IgD-negative memory B cell (primary cell): ENCODE measurements around the gene TXNL4A. TPM values are rescaled to one million over a fixed set of nuclear protein-coding genes. Genes with fewer than 3 reads are reported as not detected.
A peak's percentile ranks its signal among the peaks of the same experiment; 100 is the strongest.

Experiments used
- H3K27ac Mint-ChIP-seq, 3 donors: one replicate each; pipeline ENCODE4 v1.8.0; 2020 to 2022; ENCODE audit warnings: mild to moderate bottlenecking in 3 of 3, mixed read lengths in 3 of 3, moderate library complexity in 1 of 3
- H3K27me3 Mint-ChIP-seq: one replicate; pipeline ENCODE4 v1.8.0; 2021; ENCODE audit warnings: mixed read lengths
- H3K36me3 Mint-ChIP-seq: one replicate; pipeline ENCODE4 v1.8.0; 2020; ENCODE audit warnings: mild to moderate bottlenecking, mixed read lengths
- H3K4me1 Mint-ChIP-seq, 3 donors: one replicate each; pipeline ENCODE4 v1.8.0; 2020 to 2022; ENCODE audit warnings: mixed read lengths in 3 of 3, mild to moderate bottlenecking in 1 of 3
- H3K4me3 Mint-ChIP-seq, 4 donors: one replicate each; pipeline ENCODE4 v1.8.0; 2020 to 2022; ENCODE audit warnings: mild to moderate bottlenecking in 4 of 4, mixed read lengths in 4 of 4, moderate library complexity in 3 of 4
- H3K9me3 Mint-ChIP-seq, 3 donors: one replicate each; pipeline ENCODE4 v1.8.0; 2020 to 2021; ENCODE audit warnings: mixed read lengths in 3 of 3, mild to moderate bottlenecking in 1 of 3
- polyA plus RNA-seq: library from polyadenylated mRNA; unstranded; fragments of 300-500 nt; fragmentation: Illumina TruSeq; gene quantifications from one replicate; pipeline ENCODE4 v1.2.3, GENCODE V29; 2021

The TXNL4A gene
- polyA plus RNA-seq, 1 donor from 2014 or later = 222 TPM

- no peaks in the 10 kb centered on the region for H3K27me3 Mint-ChIP-seq
- H3K4me3 Mint-ChIP-seq = peak overlapping the region in 1 of 4 donors; percentile 33
- peak overlapping the region in 1 of 3 donors; percentile 47 for H3K27ac Mint-ChIP-seq
- peaks cover 10 to 28% (median 15%) of the 10 kb centered on the region in 3 donors for H3K4me1 Mint-ChIP-seq
- H3K36me3 Mint-ChIP-seq = peaks cover 7% of the 10 kb centered on the region
- peaks cover 0 to 4% (median 2%) of the 10 kb centered on the region in 3 donors for H3K9me3 Mint-ChIP-seq
Measured at GRCh38 chr18:79942786-79943607, 45.4 kb downstream of the TXNL4A start.

- Mint-ChIP-seq H3K36me3 (peaks cover 14% of the 10 kb centered on the region), H3K4me3 (no peak overlapping the region), H3K27ac (no peak overlapping the region), H3K27me3 (no peaks in the 10 kb centered on the region), H3K9me3 (peaks cover 0 to 4% (median 4%) of the 10 kb centered on the region in 3 donors), H3K4me1 (peaks cover 8 to 26% (median 15%) of the 10 kb centered on the region in 3 donors)
Measured at GRCh38 chr18:79942211-79942610, 46.2 kb downstream of the TXNL4A start.

- no peak overlapping the region for H3K27ac Mint-ChIP-seq
- H3K36me3 Mint-ChIP-seq = peaks cover 16% of the 10 kb centered on the region
- peaks cover 0 to 4% (median 4%) of the 10 kb centered on the region in 3 donors for H3K9me3 Mint-ChIP-seq
- H3K4me1 Mint-ChIP-seq = peaks cover 5 to 23% (median 11%) of the 10 kb centered on the region in 3 donors
- no peaks in the 10 kb centered on the region for H3K27me3 Mint-ChIP-seq
- no peak overlapping the region for H3K4me3 Mint-ChIP-seq
Measured at GRCh38 chr18:79941473-79942119, 46.8 kb downstream of the TXNL4A start.

GRCh38 chr18:79940814-79941472, 47.4 kb downstream of the TXNL4A start:
- Mint-ChIP-seq H3K36me3 (peaks cover 20% of the 10 kb centered on the region), H3K9me3 (peaks cover 0 to 6% (median 4%) of the 10 kb centered on the region in 3 donors), H3K4me1 (peaks cover 3 to 17% (median 7%) of the 10 kb centered on the region in 3 donors), H3K27me3 (no peaks in the 10 kb centered on the region), H3K27ac (no peak overlapping the region), H3K4me3 (no peak overlapping the region)

GRCh38 chr18:79940126-79940813, 48.1 kb downstream of the TXNL4A start:
- Mint-ChIP-seq H3K4me1 (peaks cover 2 to 13% (median 5%) of the 10 kb centered on the region in 3 donors), H3K27ac (no peak overlapping the region), H3K36me3 (peaks cover 26% of the 10 kb centered on the region), H3K27me3 (no peaks in the 10 kb centered on the region), H3K4me3 (peak overlapping the region in 1 of 4 donors; percentile 76), H3K9me3 (peaks cover 0 to 7% (median 4%) of the 10 kb centered on the region in 3 donors)

GRCh38 chr18:79939096-79939495, 49.3 kb downstream of the TXNL4A start:
- Mint-ChIP-seq H3K9me3 (peaks cover 3 to 7% (median 5%) of the 10 kb centered on the region in 3 donors), H3K36me3 (peaks cover 31% of the 10 kb centered on the region), H3K4me1 (peaks cover 2 to 5% (median 3%) of the 10 kb centered on the region in 3 donors), H3K27ac (peak overlapping the region in 1 of 3 donors; percentile 54), H3K27me3 (no peaks in the 10 kb centered on the region), H3K4me3 (peak overlapping the region in 1 of 4 donors; percentile 12)

- H3K27me3 Mint-ChIP-seq = no peaks in the 10 kb centered on the region
- H3K9me3 Mint-ChIP-seq = peaks cover 8 to 11% (median 11%) of the 10 kb centered on the region in 3 donors
- peaks cover 37% of the 10 kb centered on the region for H3K36me3 Mint-ChIP-seq
- no peak overlapping the region for H3K4me3 Mint-ChIP-seq
- H3K27ac Mint-ChIP-seq = no peak overlapping the region
- H3K4me1 Mint-ChIP-seq = peaks cover 2 to 8% (median 3%) of the 10 kb centered on the region in 3 donors
Measured at GRCh38 chr18:79938196-79938595, 50.2 kb downstream of the TXNL4A start.

- Mint-ChIP-seq H3K27ac (no peak overlapping the region), H3K4me3 (no peak overlapping the region), H3K36me3 (peaks cover 46% of the 10 kb centered on the region), H3K9me3 (peaks cover 13 to 16% (median 14%) of the 10 kb centered on the region in 3 donors), H3K27me3 (no peaks in the 10 kb centered on the region), H3K4me1 (peaks cover 2 to 12% (median 2%) of the 10 kb centered on the region in 3 donors)
Measured at GRCh38 chr18:79937103-79937860, 51.1 kb downstream of the TXNL4A start.

- H3K36me3 Mint-ChIP-seq = peaks cover 44% of the 10 kb centered on the region
- H3K4me3 Mint-ChIP-seq = peak overlapping the region in 1 of 4 donors; percentile 27
- H3K4me1 Mint-ChIP-seq = peaks cover 2 to 12% (median 2%) of the 10 kb centered on the region in 3 donors
Measured at GRCh38 chr18:79936641-79937040, 51.7 kb downstream of the TXNL4A start.

GRCh38 chr18:79935925-79936324, 52.4 kb downstream of the TXNL4A start:
- H3K36me3 Mint-ChIP-seq = peaks cover 48% of the 10 kb centered on the region
- H3K27ac Mint-ChIP-seq = peak overlapping the region in 1 of 3 donors; percentile 36
- peaks cover 4 to 12% (median 4%) of the 10 kb centered on the region in 3 donors for H3K4me1 Mint-ChIP-seq
- no peaks in the 10 kb centered on the region for H3K27me3 Mint-ChIP-seq
- H3K4me3 Mint-ChIP-seq = no peak overlapping the region
- peaks cover 16 to 27% (median 20%) of the 10 kb centered on the region in 3 donors for H3K9me3 Mint-ChIP-seq

More at GRCh38 chr18:79936641-79937040, 51.7 kb downstream of the TXNL4A start:
- H3K27me3 Mint-ChIP-seq = no peaks in the 10 kb centered on the region
- H3K9me3 Mint-ChIP-seq = peaks cover 16 to 20% (median 17%) of the 10 kb centered on the region in 3 donors
- no peak overlapping the region for H3K27ac Mint-ChIP-seq

GRCh38 chr18:79935499-79935898, 52.9 kb downstream of the TXNL4A start:
- no peak overlapping the region for H3K4me3 Mint-ChIP-seq
- peaks cover 4 to 12% (median 4%) of the 10 kb centered on the region in 3 donors for H3K4me1 Mint-ChIP-seq
- no peaks in the 10 kb centered on the region for H3K27me3 Mint-ChIP-seq
- H3K36me3 Mint-ChIP-seq = peaks cover 46% of the 10 kb centered on the region
- H3K9me3 Mint-ChIP-seq = peaks cover 16 to 27% (median 20%) of the 10 kb centered on the region in 3 donors
- H3K27ac Mint-ChIP-seq = peak overlapping the region in 1 of 3 donors; percentile 36

GRCh38 chr18:79935098-79935480, 53.3 kb downstream of the TXNL4A start:
- Mint-ChIP-seq H3K36me3 (peaks cover 45% of the 10 kb centered on the region), H3K9me3 (peaks cover 17 to 31% (median 20%) of the 10 kb centered on the region in 3 donors), H3K27me3 (no peaks in the 10 kb centered on the region), H3K4me1 (peaks cover 4 to 12% (median 4%) of the 10 kb centered on the region in 3 donors), H3K4me3 (peak overlapping the region in 1 of 4 donors; percentile 66), H3K27ac (no peak overlapping the region)

GRCh38 chr18:79934311-79935097, 53.9 kb downstream of the TXNL4A start:
- Mint-ChIP-seq H3K4me3 (no peak overlapping the region), H3K36me3 (peaks cover 51% of the 10 kb centered on the region), H3K27me3 (no peaks in the 10 kb centered on the region), H3K27ac (no peak overlapping the region), H3K9me3 (peaks cover 19 to 37% (median 22%) of the 10 kb centered on the region in 3 donors), H3K4me1 (peaks cover 3 to 12% (median 4%) of the 10 kb centered on the region in 3 donors)
